IPS-11a (cell line): ENCODE results near the gene PRMT9.

Source experiments
- H3K4me3 ChIP-seq: one replicate; pipeline ENCODE4 v1.5.1; 2013; ENCODE audit warnings: low read depth, low read length, control low read depth

The PRMT9 gene

DNA sequence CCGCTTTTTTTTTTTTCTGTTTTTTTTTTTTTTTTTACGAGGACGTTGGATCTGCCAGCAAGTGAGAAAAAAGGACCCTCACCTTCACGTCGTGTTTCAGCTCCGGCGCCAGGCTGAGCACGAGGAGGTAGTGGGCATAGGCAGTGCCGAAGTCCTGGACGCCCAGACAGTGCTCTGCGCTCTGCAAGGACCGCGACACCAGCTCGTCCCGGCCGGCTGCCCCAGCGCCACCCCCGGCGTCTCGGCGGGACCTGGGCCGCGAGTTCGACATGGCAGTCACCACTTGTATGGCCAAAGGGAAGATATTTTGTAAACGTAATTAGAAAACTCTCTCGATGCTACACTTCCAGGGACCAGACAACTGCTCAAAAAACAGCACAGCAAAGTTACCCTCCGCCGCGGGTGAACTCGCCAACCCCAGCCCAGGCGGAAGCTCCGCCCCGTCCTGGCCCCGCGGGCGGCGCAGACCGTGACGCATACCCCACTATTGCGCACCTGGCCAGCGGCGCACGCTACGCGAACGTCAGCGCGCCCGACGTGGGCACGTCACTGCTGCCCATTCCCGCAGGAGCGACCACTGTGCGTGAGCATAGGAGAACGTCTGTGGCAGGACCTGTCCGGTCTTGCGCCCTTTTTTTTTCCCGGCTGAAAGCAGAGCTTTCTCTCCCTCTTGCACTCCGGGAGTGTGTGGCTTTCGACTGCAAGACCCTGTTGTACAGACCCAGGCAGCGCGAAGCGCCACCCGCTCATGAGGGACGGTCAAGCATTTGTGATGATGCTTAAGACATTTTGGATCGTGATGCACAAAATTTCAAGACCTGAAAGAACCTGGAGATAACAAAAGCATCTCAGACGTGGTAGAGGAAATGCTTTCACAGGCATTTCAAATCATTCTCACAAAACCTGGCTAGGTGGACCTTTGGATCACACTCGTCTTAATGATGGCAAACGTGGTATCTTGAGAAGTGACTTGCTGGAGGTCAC is at the start of gene PRMT9:
PRMT9 (minus strand) TSS at position 447 of the 984 bp plus-strand sequence; CDS start at position 271, 176 bp downstream.
- H3K4me3 ChIP-seq: peak within 1 kb of the TSS; percentile 75

DNA sequence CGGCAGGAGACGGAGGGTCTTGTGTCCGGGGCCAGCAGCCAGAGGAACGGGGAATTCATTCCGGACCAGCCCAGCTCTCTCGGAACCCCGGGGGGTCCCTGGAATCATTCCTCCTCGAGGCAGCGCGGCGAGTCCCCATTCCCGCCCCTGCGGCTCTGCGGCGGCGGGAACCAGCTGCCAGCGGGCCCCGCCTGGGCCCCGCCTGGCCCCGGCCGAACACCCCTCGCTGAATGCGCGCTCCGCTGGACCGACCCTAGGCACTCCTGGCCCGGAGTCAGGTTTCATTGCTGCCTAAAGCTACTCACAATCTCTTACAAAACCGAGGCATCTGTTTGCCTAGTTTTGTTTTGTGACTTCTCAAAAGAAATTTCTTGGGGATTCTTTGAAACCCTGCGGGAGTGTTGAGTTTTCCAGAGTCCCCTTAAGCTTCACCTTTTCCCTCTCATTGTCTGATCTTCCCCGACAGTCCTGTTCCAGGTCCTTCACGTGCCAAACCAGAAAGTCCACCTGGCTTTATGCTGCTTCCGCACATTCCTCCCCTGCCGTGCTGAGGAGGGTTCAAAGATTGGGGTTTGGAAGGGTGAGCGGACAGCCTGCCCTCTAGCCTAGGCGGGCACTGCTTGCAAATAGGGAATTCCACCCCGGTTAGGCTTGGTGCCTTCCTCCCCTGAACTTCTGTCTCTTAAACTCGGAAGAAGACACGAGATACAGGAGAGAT is 48.7 kb upstream of the PRMT9 start:
- H3K4me3 ChIP-seq: peak overlapping the region; percentile 71

DNA sequence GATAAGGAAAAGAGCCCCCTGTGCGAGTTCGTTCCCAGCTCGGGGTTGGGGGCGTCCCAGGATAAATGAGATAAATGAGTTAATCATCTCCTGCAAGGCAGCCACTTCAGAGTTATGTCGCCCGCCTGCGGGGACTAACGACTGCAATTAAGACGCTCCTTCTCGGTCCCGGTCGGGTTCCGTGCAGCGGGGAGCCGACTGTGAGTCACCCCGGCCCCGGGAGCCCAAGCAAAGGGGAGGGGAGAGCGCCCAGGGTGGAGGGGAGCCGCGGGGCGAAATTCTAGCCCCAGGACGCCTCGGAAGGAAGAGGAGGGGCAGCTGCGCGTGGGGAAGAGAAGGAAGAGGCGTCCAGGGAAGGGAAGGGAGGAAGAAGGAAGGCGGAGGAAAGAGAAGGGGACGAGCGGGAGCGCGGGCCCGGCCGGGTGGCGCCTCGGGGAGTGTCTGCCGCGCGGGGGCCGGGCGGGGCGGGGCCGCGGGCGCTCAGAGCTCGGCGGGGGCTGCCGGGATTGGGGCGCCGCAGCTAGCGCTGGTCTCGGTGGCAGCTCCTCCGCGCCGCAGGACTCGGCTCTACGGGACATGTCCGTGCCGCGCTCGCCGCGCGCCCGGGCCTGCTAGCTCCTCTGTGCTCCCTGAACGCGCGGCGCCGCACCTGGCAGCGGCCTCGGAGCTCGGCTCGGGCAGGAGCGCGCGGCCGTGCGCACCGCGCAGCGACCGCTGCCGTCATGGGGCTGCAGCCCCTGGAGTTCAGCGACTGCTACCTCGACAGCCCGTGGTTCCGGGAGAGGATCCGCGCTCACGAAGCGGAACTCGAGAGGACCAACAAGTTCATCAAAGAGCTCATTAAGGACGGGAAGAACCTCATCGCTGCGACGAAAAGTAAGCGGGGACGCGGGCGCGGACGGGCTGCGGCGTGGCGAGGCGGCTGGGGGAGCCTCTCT is 47.9 kb upstream of the PRMT9 start, which contains the start of gene ARHGAP10:
ARHGAP10 (plus strand) TSS at position 509 of the 938 bp plus-strand sequence; CDS start at position 723, 214 bp downstream.
- H3K4me3 ChIP-seq: peak within 1 kb of the TSS; percentile 71

DNA sequence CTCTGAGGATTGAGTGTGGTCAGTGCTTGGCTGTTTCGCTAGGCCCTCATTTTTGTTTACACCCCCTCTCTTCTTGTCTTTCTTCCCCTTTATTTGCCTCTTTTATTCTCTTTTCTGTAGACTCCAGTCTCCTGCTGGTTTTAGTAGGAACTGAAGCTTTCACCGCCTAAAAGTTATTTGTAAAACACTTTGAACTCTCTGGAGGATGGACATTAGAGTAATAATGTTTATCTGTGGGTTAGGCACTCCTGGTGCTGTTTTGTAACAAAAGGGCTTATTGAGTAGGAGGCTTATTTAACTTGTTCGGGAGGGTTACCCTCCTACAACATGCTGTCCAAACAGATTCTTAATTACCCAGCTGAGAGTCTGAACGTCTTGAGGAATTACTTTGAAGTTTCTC is 46.4 kb upstream of the PRMT9 start:
- H3K4me3 ChIP-seq: no peak overlapping the region

DNA sequence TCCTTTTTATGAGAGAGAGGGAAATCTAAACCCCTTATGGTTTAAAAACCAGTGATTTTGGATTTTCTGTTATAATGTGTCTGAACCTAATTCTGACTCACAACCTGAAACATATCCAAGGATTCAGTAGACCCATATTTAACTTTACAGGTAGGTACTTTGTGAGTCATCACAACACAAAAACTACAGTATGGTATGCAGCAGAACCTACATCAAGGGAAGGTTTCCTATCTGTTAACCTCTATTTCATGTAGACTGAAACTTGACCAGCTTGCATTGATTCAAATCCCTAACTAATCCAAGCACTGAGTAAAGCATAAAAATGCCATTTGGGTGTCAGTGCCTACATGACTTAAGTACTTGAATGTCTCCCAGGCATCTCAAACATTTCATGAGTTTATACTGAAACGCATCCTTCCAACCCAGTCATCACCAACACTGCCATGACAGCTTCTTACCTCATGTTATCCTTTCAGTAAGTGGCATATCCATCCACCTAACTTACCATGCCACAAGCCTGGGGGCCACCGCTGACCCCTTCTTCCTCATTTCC is 43.6 kb upstream of the PRMT9 start:
- H3K4me3 ChIP-seq: no peak overlapping the region

DNA sequence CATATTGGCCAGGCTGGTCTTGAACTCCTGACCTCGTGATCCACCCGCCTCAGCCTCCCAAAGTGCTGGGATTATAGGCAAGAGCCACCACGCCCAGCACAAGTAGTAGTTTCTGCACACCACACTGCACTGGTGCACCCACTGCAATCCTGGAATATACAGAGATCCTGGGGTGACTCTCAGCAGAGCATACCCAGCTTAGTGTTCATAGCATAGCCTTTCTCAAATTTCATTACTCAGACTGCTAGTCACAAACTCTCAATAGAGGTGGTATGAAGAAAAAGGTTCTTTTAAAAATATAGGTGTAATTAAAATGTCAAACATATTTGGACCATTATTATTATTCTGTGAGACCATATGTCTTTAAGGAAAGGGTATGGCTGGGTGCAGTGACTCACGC is 41.7 kb upstream of the PRMT9 start:
- H3K4me3 ChIP-seq: no peak overlapping the region

DNA sequence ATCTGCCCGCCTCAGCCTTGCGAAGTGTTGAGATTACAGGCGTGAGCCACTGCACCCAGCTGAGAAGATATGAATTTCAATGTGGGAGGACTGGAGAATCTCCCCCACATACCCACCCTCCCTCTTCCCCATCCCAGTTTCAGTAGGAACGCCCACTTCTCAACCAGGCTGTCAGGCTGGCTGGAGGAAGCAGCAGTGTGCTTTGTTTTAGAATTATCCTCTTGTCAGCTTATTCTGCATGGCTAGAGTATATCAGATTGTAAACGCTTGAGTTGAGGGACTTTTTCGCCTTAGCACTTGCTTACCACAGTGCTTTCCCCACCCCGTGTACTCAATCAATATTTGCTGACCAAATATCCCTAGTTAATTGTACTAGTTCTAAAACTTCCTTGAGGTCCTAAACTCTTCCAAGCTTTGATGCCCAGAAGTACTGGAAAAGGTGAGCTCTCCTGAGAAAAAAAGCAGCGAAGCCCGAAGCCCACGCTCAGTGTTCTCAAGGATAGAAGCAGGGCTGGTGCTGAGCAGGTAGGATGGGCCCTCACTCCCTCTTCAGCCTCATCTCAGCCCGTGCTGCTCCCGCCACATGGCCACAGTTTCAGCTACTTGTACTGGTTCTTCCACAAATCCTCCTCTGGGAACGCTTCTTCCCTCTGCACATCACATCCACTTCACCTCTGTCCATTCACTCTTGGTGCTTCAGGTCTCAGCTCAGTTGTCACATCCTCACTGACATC is 40.7 kb upstream of the PRMT9 start:
- no peak overlapping the region for H3K4me3 ChIP-seq

DNA sequence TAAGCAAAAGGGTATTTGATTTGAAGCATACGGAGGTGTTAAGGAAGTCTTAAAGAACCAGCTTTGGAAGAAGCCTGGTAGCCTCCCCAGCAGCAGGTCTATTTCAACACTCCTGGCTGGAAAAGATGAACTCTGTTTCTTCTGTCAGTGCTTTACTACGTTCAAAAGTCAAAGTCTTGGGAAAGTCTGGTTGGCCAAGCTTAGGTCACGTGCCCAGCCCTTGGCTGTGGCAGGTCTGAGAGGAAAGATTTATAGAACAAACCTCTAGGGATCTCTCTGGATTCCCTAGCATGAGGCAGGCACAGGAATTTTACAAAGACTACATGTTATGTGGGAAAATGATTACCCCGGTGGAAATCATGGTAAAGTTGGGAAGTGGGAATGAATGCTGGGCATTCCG is 39.4 kb upstream of the PRMT9 start:
- no peak overlapping the region for H3K4me3 ChIP-seq

DNA sequence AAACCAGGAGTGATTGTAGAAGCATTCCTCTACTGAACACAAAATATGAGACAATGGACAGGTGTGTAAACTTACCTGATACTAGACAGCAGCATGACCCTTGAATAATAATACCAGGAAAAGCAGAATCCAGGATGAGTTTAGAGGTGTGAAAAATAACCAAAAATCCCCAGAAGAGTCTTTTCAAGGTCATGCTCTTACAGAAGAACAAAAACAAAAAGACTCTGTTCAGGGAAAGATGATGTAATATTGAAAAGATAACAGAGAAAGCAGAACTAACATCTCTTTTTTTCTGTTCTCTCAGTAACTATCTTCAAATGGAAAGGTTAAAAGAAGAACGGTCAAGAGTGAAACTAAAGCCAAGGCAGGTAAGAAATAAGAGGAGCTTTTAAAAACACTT is 33.9 kb upstream of the PRMT9 start:
- no peak overlapping the region for H3K4me3 ChIP-seq

DNA sequence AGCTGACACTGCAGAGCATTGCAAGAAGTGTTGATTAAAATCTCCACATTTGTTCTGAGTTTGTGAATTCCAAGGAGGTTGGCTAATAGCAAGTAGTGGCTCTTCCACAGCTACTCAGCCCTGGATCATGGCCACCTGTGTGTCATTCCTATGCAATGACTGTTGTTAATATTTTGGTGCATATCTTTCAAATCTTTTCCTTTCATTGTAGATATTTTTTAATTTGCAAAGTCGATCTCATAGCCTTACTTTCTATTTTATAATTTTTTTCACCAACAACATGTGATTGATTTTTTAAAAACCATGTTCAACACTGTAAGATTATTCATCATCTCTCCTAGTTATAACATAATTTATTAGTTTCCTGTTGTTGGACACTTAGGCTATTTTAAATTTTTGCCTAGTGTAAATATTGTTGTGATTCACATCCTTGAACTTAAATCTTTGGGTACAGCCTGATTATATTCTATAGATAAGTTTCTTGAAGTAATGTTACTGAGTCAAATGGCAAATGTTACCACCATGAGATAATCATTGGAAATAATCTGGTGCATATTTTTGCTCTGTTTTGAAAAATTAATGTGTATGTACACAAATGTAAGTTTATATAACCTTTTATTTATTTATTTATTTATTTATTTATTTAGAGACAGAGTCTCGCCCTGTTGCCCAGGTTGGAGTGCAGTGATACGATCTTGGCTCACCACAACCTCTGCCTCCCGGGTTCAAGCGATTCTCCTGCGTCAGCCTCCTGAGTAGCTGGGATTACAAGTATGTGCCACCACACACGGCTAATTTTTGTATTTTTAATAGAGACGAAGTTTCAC is 30.8 kb upstream of the PRMT9 start:
- H3K4me3 ChIP-seq: no peak overlapping the region

DNA sequence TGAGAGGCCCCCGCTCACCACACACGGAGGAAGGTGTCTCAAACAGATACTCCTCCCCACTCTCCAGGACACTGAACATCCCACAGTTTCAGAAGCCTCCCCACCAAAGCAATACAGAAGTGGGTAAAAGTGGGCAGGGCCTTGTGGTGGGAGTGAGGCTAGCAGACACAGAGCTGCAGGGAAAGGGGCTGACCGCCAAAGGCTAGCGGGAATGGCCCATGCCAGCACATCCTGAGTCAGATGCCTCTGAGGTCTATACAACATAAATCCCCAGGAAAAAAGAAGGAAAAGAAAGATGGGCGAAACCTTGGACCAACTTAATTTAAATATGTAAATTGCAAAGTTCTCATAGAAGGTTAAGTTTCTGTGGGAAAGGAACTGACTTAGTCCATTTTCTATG is 26.0 kb upstream of the PRMT9 start:
- H3K4me3 ChIP-seq: no peak overlapping the region

DNA sequence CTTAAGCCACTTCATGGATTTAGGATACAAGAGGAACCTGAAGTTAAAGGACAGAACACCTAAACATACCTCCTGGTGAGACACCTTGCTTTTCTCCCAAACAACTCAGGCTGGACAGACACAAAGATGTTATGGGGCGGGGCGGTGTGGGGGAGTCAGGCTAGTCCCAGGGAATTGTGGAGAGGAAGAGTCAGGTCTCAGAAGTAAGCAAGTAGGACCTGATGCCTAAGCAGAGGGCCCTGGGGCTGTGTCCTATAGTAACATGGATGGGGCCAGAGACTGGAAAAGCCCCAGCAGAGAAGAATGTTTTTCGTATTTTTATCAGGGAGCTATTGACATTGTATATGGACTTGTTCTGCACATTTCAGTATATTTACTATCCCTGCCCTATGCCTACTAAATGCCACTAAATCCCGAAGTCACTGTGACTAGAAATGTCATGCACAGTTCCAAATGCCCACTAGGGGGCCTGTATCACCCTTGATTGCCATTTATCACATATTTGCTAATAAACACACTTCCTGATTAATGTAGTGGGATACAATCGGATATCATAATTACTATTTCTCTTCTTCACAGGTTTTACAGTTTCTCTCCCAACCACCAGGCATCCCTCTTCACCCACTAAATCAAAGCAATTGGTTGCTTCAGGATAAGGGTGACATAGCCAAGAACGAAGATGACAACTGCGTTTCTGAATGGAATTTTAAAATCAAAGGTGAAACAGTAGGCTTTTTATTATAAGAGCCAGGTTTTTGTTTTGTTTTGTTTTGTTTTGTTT is 24.1 kb upstream of the PRMT9 start:
- H3K4me3 ChIP-seq: no peak overlapping the region

DNA sequence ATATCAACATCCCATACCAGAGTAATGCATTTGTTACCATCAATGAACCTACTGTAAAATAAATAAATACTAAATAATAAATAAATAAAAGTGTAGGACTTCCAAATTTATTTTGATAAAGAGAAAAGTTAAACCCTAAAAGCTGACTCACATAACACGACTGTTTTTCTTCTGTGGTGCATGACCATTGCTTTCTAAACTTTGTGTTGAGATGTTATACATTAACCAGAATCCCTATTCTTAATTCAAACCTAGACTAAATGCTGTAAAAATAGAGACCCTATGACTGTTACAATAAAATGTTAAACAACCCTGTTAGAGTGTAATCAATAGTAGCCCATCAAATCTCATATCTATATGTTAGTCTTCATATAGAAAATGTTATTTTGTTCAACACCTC is 20.9 kb upstream of the PRMT9 start:
- no peak overlapping the region for H3K4me3 ChIP-seq

DNA sequence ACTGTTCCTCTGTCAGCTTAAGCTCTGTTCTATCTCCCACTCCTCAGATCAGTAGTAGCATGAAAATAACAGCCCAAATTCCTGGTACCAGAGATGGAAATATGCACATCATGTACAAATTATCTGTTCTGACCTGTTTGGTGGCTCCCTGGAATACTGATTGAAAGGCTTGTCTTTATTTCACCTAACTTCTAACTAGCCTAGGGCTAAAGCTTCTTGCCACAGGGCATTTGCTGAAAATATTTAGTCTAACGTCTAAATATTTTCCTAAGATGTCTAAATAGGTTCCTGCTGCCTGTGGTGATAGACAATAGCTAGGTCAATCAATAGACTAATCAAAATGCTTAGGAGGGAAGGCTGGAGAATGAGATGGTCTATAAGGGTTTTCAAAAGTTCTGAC is 12.9 kb upstream of the PRMT9 start:
- H3K4me3 ChIP-seq: no peak overlapping the region

DNA sequence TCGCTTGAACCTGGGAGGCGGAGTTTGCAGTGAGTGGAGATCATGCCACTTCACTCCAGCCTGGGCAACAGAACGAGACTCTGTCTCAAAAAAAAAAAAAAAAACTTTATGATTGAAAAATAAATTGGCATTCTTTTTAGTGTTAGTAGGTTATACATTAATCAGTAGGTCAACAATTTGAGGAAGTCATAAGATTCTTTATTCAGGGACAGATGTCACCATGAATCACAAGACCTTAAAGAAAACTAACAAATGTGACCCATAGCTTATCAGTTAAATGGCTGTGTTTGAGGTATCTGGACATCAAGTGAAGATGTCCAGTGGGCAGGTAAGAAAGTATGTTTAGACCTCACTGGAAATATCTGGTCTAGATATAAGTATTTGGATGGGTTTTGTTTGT is 9.3 kb upstream of the PRMT9 start:
- no peak overlapping the region for H3K4me3 ChIP-seq

DNA sequence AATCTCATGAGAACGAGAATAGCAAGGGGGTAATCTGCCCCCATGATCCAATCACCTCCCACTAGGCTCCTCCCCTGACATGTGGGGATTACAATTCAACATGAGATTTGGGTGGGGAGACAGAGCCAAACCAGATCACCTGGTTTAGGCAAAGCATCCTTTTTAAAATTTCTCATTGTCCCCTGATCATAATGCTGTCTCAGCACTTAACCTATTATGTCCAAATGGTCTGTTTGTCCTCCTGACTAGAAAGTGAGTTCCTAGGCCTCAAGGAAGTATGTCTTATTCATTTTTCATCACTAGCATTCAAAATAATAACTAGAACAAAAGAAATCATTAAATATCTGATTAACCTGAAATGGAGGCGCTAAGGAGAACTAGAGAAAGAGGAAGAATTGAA is 7.9 kb upstream of the PRMT9 start:
- no peak overlapping the region for H3K4me3 ChIP-seq

DNA sequence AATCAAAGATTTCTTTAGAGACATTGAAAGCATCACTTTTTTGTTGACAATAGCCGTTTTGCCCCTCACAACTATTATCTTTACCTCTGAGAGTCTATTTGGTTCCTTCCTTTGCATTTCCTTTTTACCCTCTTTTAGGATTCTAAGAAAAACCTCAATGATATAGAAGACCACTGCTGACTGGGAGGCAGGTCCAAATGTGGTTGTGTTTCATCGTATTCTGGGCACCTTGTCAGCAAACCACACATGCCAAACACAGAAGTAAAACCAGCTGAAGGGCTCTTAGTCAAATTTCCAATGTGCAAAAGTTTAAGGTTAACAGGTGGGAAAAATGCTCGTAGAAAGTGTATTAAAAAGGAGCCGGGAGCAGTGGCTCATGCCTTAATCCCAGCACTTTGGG is 5.1 kb upstream of the PRMT9 start:
- no peak overlapping the region for H3K4me3 ChIP-seq

DNA sequence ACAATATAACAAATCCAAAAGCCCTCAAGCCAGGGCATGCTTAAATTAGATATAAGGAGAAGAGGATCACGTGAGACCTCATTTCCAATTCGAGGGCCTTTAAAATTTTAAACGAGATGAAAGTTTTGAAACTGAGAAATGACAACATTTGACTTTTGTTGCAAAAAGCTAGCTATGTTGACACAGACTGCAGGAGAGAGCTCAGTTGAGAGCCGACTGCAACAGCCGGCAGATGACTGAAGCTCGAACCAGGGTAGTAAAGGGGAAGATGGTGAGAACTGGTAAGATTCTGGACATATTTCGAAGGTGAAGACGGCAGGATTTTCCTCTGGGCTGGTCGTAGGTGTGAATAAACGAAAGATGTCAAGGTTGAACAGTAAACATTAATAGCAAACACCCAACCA is 773 bp downstream of the PRMT9 start:
- peak overlapping the region; percentile 75 for H3K4me3 ChIP-seq
